Duodenal mucosa (tissue), 2 donors: Measurements from ENCODE around the gene PARP14.
"Not testable (repeated sequence)": the region's sequence is repeated elsewhere in the genome, so short reads cannot be mapped to it uniquely, and the experiment has no call there.

Source experiments
- H3K27ac ChIP-seq: one replicate; pipeline ENCODE4 v1.7.0; 2013; ENCODE audit warnings: low read depth, low read length
- H3K27me3 ChIP-seq, 2 donors: one replicate each; pipeline ENCODE4 v1.7.0; 2013; ENCODE audit warnings: low read length in 2 of 2, control low read depth in 1 of 2; ENCODE audit not compliant: insufficient read depth in 2 of 2, control insufficient read depth in 1 of 2
- H3K36me3 ChIP-seq, 2 donors: one replicate each; pipeline ENCODE4 v1.7.0; 2013; ENCODE audit warnings: low read length in 2 of 2, control low read depth in 1 of 2; ENCODE audit not compliant: insufficient read depth in 2 of 2, control insufficient read depth in 1 of 2
- H3K4me1 ChIP-seq, 2 donors: one replicate each; pipeline ENCODE4 v1.7.0; 2013; ENCODE audit warnings: low read length in 2 of 2, control low read depth in 1 of 2; ENCODE audit not compliant: insufficient read depth in 2 of 2, control insufficient read depth in 1 of 2
- H3K4me3 ChIP-seq, 2 donors: one replicate each; pipeline ENCODE4 v1.7.0; 2013; ENCODE audit warnings: low read length in 2 of 2, low read depth in 1 of 2
- H3K9ac ChIP-seq, 2 donors: one replicate each; pipeline ENCODE4 v1.7.0; 2013; ENCODE audit warnings: low read length in 2 of 2, low read depth in 1 of 2
- H3K9me3 ChIP-seq, 2 donors: one replicate each; pipeline ENCODE4 v1.7.0; 2013; ENCODE audit warnings: low read length in 2 of 2, control low read depth in 1 of 2; ENCODE audit not compliant: control insufficient read depth in 1 of 2

The PARP14 gene, protein sequence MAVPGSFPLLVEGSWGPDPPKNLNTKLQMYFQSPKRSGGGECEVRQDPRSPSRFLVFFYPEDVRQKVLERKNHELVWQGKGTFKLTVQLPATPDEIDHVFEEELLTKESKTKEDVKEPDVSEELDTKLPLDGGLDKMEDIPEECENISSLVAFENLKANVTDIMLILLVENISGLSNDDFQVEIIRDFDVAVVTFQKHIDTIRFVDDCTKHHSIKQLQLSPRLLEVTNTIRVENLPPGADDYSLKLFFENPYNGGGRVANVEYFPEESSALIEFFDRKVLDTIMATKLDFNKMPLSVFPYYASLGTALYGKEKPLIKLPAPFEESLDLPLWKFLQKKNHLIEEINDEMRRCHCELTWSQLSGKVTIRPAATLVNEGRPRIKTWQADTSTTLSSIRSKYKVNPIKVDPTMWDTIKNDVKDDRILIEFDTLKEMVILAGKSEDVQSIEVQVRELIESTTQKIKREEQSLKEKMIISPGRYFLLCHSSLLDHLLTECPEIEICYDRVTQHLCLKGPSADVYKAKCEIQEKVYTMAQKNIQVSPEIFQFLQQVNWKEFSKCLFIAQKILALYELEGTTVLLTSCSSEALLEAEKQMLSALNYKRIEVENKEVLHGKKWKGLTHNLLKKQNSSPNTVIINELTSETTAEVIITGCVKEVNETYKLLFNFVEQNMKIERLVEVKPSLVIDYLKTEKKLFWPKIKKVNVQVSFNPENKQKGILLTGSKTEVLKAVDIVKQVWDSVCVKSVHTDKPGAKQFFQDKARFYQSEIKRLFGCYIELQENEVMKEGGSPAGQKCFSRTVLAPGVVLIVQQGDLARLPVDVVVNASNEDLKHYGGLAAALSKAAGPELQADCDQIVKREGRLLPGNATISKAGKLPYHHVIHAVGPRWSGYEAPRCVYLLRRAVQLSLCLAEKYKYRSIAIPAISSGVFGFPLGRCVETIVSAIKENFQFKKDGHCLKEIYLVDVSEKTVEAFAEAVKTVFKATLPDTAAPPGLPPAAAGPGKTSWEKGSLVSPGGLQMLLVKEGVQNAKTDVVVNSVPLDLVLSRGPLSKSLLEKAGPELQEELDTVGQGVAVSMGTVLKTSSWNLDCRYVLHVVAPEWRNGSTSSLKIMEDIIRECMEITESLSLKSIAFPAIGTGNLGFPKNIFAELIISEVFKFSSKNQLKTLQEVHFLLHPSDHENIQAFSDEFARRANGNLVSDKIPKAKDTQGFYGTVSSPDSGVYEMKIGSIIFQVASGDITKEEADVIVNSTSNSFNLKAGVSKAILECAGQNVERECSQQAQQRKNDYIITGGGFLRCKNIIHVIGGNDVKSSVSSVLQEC (N-terminal part only)

DNA sequence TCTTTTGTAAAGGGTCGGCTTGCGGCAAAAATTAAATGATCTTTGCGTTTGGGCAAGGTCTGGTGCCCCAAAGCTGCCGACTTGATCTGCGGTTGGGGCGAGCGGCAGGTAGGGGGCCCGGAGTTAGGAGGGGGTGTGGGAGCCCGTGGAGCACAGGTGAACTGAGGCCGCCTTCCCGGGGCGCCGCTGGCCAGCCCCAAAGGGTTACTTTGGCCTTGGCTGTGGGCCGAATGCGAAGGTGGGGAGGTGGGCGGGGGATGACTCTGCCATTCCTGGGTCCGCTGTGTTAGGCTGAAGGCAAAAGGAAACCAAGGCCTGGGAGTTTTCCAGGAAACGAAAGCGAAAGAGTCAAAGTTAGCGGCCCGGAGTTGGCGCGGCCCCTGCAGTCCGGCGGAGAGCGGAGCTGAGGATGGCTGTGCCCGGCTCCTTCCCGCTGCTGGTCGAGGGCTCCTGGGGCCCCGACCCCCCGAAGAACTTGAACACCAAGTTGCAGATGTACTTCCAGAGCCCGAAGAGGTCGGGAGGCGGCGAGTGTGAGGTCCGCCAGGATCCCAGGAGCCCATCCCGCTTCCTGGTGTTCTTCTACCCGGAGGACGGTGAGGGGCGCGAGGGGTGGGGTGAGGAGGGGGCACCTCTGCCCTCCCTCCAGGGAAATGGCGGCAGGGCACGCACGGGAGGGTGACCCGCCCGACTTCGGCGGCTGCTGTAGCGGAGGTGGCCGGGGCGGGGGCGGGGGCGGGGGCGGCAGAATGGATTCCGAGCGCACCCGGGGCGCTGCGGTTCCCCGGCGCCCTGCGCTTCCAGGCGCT, at the start of gene PARP14:
TSS of gene PARP14 (plus strand) at position 365 of the 809 bp plus-strand sequence. CDS start at position 410, 45 bp downstream.
- Histone ChIP-seq H3K27ac (peak within 1 kb of the TSS; percentile 89), H3K4me3 (peak within 1 kb of the TSS; percentile 85 to 96), H3K36me3 (peaks cover 0 to 6% of the 10 kb centered on the region in 2 donors), H3K9me3 (no peaks in the 10 kb centered on the region), H3K4me1 (peaks cover 28 to 33% of the 10 kb centered on the region in 2 donors), H3K27me3 (no peaks in the 10 kb centered on the region), H3K9ac (peak within 1 kb of the TSS; percentile 86 to 91)

DNA sequence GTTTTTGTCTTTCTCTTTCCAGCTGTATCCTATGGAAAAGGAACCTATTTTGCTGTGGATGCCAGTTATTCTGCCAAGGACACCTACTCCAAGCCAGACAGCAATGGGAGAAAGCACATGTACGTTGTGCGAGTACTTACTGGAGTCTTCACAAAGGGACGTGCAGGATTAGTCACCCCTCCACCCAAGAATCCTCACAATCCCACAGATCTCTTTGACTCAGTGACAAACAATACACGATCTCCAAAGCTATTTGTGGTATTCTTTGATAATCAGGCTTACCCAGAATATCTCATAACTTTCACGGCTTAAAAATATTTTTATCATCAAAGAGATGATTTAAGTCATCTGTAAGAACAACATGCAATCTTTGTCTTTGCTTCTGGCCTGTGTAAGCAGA, 44.9 kb upstream of the PARP14 start:
- Histone ChIP-seq H3K9ac (no peak overlapping the region), H3K9me3 (no peaks in the 10 kb centered on the region), H3K4me3 (no peak overlapping the region), H3K36me3 (no peaks in the 10 kb centered on the region), H3K4me1 (no peaks in the 10 kb centered on the region), H3K27ac (no peak overlapping the region), H3K27me3 (no peaks in the 10 kb centered on the region)

DNA sequence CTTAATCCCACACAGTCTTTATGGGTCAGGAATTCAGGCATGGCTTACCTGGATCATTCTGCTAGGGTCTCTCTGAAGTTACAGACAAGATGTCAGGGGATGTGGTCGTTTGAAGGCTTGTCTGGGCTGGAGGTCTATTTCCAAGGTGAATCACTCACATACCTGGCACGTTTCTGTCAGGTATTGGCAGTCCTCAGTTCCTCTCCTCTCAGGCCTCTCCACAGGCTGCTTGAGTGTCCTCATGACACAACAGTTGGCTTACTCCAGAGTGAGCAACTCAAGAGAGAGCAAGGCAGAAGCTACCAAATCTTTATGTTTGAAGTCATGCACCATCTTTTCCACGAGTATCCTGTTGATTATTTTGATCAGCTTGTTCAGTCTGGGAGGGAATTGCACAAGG, 43.9 kb upstream of the PARP14 start:
- H3K27me3 ChIP-seq = no peaks in the 10 kb centered on the region
- no peaks in the 10 kb centered on the region for H3K9me3 ChIP-seq
- no peak overlapping the region for H3K27ac ChIP-seq
- H3K9ac ChIP-seq = no peak overlapping the region
- no peaks in the 10 kb centered on the region for H3K36me3 ChIP-seq
- H3K4me1 ChIP-seq = no peaks in the 10 kb centered on the region
- no peak overlapping the region for H3K4me3 ChIP-seq

DNA sequence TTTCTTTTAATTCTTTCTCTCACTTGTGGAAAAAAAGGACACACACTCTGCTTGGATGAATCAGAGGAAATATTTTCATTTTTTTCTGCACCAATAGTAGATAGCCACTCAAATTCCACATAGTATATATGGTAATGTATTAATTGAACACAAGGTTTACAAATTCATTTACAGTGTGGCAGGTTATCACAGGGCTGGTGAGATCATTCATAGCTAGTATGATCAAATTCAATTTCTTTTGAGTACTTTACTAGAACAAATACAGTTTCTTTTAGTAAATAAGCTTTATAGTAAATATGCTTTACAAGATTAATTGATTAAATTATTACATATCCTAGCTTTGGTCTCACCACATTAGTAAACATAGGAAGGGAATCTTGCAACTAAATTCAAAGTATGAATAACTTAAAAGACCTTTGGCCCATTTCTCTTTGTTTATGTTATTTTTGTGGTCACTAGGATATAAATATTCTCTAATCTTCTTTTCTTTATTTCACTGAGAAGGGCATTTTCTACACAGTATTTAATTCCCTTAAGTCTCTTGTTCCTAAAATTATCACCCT, 40.1 kb upstream of the PARP14 start:
- Histone ChIP-seq H3K4me3 (no peak overlapping the region), H3K4me1 (no peaks in the 10 kb centered on the region), H3K9me3 (no peaks in the 10 kb centered on the region), H3K36me3 (no peaks in the 10 kb centered on the region), H3K9ac (no peak overlapping the region), H3K27me3 (no peaks in the 10 kb centered on the region), H3K27ac (no peak overlapping the region)

DNA sequence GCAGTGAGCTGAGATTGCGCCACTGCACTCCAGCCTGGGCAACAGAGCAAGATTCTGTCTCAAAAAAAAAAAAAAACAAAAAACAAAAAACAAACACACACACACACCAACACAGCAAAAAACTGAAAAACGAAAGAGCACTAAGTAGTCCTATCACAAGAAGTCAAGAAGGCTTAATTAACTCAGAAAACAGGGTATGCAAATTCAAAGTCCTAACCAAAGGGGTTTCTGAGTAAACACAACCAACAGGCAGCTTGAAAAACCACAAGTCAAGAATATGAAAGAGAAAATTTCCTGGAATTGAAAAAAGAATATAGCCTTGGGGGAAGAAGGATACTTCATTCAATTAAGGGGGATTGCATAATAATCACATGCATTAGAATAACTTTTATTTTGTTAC, 37.7 kb upstream of the PARP14 start:
- Histone ChIP-seq H3K27me3 (no peaks in the 10 kb centered on the region), H3K36me3 (no peaks in the 10 kb centered on the region), H3K9me3 (no peaks in the 10 kb centered on the region), H3K27ac (no peak overlapping the region), H3K4me1 (no peaks in the 10 kb centered on the region), H3K4me3 (no peak overlapping the region), H3K9ac (no peak overlapping the region)

DNA sequence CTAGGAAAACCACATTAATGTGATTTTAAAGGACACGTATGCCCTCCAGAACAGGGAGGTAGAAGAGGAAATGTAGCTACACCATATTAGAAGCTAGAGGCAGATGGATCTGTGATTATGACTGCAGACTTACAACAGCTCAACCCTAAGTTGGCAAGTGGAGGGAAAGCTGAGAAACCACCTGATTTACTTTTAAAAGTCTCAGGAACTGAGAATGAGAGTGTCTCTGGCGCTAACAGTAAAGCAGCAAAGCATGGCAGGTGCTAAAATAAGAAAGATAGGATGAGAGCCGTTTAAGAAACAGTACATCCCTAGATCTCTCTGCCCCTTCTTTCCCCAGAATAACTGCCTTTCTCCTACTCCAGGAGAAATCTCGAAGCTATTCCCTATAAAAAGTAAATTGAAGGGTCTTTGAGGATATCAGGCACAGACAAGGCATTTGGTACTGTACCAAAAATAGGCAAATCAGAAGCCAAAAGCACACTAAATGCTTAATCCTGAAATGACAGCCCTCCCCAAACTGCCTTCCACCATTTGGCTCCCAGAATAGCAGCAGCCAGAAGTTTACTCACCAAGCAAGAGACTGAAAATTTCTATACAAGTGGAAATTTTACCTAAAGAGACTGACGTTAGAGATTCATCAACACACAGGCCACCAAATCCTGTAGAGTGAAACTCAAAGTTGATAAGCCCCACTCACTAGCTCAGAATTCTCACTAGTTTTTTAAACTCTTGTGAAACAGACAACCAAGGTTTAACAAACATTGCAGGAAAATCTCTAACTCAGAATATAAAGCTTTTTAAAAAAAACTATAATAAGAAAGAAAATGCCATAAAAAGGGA, 34.3 kb upstream of the PARP14 start:
- H3K27ac ChIP-seq = no peak overlapping the region
- no peaks in the 10 kb centered on the region for H3K4me1 ChIP-seq
- no peaks in the 10 kb centered on the region for H3K9me3 ChIP-seq
- no peaks in the 10 kb centered on the region for H3K27me3 ChIP-seq
- no peak overlapping the region for H3K9ac ChIP-seq
- H3K36me3 ChIP-seq = no peaks in the 10 kb centered on the region
- peak overlapping the region in 1 of 2 donors; percentile 18 for H3K4me3 ChIP-seq

DNA sequence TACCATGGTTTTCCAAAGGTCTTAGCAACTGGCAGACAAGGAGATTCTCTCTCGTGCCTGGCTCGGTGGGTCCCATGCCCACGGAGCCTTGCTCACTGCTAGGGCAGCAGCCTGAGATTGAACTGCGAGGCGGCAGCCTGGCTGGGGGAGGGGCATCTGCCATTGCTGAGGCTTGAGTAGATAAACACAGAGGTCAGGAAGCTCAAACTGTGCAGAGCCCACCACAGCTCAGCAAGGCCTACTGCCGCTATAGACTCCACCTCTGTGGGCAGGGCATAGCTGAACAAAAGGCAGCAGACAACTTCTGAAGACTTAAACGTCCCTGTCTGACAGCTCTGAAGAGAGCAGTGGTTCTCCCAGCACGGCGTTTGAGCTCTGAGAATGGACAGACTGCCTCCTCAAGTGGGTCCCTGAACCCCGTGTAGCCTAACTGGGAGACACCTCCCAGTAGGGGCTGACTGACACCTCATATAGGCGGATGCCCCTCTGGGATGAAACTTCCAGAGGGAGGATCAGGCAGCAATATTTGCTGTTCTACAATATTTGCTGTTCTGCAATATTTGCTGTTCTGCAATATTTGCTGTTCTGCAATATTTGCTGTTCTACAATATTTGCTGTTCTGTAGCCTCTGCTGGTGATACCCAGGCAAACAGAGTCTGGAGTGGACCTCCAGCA, 29.3 kb upstream of the PARP14 start:
- H3K9ac ChIP-seq, H3K4me1 ChIP-seq, H3K27me3 ChIP-seq, H3K27ac ChIP-seq, H3K4me3 ChIP-seq, H3K9me3 ChIP-seq, H3K36me3 ChIP-seq: not testable (repeated sequence)

DNA sequence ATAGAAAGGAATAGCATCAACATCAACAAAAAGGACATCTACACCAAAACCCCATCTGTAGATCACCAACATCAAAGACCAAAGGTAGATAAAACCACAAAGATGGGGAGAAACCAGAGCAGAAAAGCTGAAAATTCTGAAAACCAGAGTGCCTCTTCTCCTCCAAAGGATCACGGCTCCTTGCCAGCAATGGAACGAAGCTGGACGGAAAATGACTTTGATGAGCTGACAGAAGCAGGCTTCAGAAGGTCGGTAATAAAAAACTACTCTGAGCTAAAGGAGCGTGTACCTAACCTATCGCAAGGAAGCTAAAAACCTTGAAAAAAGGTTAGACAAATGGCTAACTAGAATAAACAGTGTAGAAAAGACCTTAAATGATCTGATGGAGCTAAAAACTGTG, 28.7 kb upstream of the PARP14 start:
- not testable (repeated sequence) for H3K9ac ChIP-seq, H3K27ac ChIP-seq, H3K4me3 ChIP-seq

More for the DNA sequence above, 28.7 kb upstream of the PARP14 start:
- H3K4me1 ChIP-seq, H3K9me3 ChIP-seq, H3K27me3 ChIP-seq, H3K36me3 ChIP-seq: not testable (repeated sequence)
